OCI-LY7 (cell line): ENCODE measurements around the gene LHPP. TPM values are rescaled to one million over a fixed set of nuclear protein-coding genes. Genes with fewer than 3 reads are reported as not detected.
A peak's percentile ranks its signal among the peaks of the same experiment; 100 is the strongest.

Experiments used
- BruUV-seq: library from RNA; stranded (reverse); fragments of 400-500 nt; replicated peaks from 2 replicates; lab custom pipeline; 2021; lab: Mats Ljungman, UMichigan
- CTCF ChIA-PET: fragments of 300-600 bp; sonication (Branson Sonifier 250); formaldehyde crosslinking; loops from one replicate; lab custom pipeline; 2022; ENCODE audit warnings: antibody characterized with exemption; ENCODE audit not compliant: unreplicated experiment; lab: Charles Lee
- POLR2A ChIA-PET: fragments of 300-600 bp; sonication (Branson Sonifier 250); formaldehyde crosslinking; loops from one replicate; lab custom pipeline; 2022; ENCODE audit warnings: antibody characterized with exemption; lab: Charles Lee
- DNase-seq: peaks from one replicate; pipeline ENCODE4 v3.0.0-alpha.2; 2015; ENCODE audit warnings: low spot score
- H2AFZ ChIP-seq: fragments of 200-600 bp; sonication (generic), shearing (Covaris generic); 2 replicates; pipeline ENCODE4 v1.6.1; 2014; ENCODE audit warnings: mild to moderate bottlenecking, antibody characterized with exemption, low read length, moderate library complexity
- H3K27ac ChIP-seq: fragments of 200-600 bp; sonication (generic); 2 replicates; pipeline ENCODE4 v1.5.1; 2014; ENCODE audit warnings: mixed run types, low read depth, mild to moderate bottlenecking, moderate library complexity, low read length, inconsistent platforms; ENCODE audit not compliant: poor library complexity, severe bottlenecking
- H3K36me3 ChIP-seq: fragments of 200-600 bp; sonication (generic); 2 replicates; pipeline ENCODE4 v1.6.1; 2014; ENCODE audit warnings: mild to moderate bottlenecking, antibody characterized with exemption, low read length, moderate library complexity, mixed read lengths; ENCODE audit not compliant: insufficient read depth
- H3K4me1 ChIP-seq: fragments of 200-600 bp; sonication (generic); 2 replicates; pipeline ENCODE4 v1.5.1; 2014; ENCODE audit warnings: mild to moderate bottlenecking, low read length; ENCODE audit not compliant: insufficient read depth, poor library complexity, severe bottlenecking
- H3K4me2 ChIP-seq: fragments of 200-600 bp; sonication (generic); 2 replicates; pipeline ENCODE4 v1.6.1; 2014; ENCODE audit warnings: mild to moderate bottlenecking, low read length
- H3K4me3 ChIP-seq: fragments of 200-600 bp; sonication (generic); 2 replicates; pipeline ENCODE4 v1.5.1; 2014; ENCODE audit warnings: mild to moderate bottlenecking, low read depth, low read length; ENCODE audit not compliant: poor library complexity, severe bottlenecking
- H3K79me2 ChIP-seq: fragments of 200-600 bp; sonication (generic); 2 replicates; pipeline ENCODE4 v1.6.1; 2016; ENCODE audit warnings: low read depth, mild to moderate bottlenecking, low read length, moderate library complexity, mixed read lengths; ENCODE audit not compliant: insufficient read depth
- H3K9me2 ChIP-seq: fragments of 200-600 bp; sonication (generic); 2 replicates; pipeline ENCODE4 v1.6.1; 2016; ENCODE audit warnings: mild to moderate bottlenecking, low read length, mixed read lengths; ENCODE audit not compliant: insufficient read depth
- H3K9me3 ChIP-seq: fragments of 200-600 bp; sonication (generic); 2 replicates; pipeline ENCODE4 v1.6.1; 2014; ENCODE audit warnings: mild to moderate bottlenecking, mixed run types, low read length, mixed read lengths
- H4K20me1 ChIP-seq: fragments of 200-600 bp; sonication (generic); 2 replicates; pipeline ENCODE4 v1.6.1; 2014; ENCODE audit warnings: mild to moderate bottlenecking, antibody characterized with exemption, low read length, moderate library complexity, mixed read lengths; ENCODE audit not compliant: insufficient read depth
- EZH2phosphoT487 ChIP-seq: fragments of 200-600 bp; sonication (generic); IDR thresholded peaks from 2 replicates; pipeline ENCODE4 v1.6.1; 2018; ENCODE audit warnings: low read depth, borderline replicate concordance, mild to moderate bottlenecking, mixed run types, antibody characterized with exemption, low read length, moderate library complexity, mixed read lengths
- intact Hi-C: fragments of 100-400 bp; cut with micrococcal nuclease; formaldehyde crosslinking; loops from one replicate; pipeline ENCODE4 v1.10.0; 2022; ENCODE audit not compliant: unreplicated experiment
- total RNA-seq, 2 experiments: library from RNA; depleted of rRNA in 1 of 2; stranded (reverse); fragments of >200 nt in 1 of 2; shearing (Covaris generic) in 1 of 2; gene quantifications; 2 replicates each; pipeline ENCODE4 v1.2.3, GENCODE V29; 2014 to 2022
- TF ChIP-seq, protein P1 (sequence below): fragments of 200-600 bp; sonication (generic); conservative IDR thresholded peaks from 2 replicates; pipeline ENCODE4 v1.5.1; 2014; ENCODE audit warnings: mild to moderate bottlenecking, antibody characterized with exemption, low read length, moderate library complexity, mixed read lengths

The LHPP gene
- total RNA-seq, 2 experiments from 2014 or later: 30.3 to 65.2 TPM

DNA sequence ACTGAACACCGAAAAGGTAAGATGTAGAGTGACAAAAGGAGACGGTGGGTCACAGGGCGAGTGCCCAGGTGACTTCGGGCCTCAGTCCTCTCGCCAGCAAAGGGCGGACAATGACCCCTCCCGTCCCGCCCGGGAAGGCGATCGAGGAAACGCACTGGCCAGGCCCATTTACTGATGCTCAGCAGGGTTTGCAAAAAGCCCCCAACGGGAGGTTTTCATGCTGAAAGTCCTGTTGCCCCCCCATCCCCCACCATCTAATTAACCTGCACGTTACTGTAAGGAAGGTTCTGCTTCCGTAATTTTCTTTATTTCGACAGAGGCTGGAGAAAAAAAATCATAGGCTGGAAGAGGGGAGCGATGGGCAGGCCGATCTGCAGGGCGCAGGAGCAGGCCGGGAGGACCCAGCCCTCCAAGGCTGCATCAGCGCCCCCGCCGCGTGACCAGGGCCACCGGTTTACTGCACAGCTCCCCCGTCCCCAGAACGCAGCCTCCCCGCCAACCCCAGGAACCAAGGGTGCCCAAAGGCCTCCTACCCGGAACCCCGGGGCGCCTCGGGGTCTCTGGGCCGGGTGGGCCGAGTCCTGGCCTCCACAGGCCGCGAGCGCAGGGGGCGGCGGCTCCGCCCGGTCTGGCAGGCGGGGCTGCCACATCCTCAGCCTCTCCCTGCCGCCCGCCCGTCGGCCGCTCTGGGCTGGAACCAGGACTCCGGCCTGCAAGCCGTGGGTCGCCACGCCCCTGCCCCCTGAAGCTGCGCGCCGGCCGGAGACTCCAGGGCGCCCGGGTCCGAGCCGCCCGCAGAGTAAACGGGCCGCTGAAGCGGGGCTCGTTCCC is 43.5 kb upstream of the LHPP start:
- POLR2A ChIA-PET: interaction anchor here (1.0 to 1.3 kb wide), 2 partner anchors 56 to 127 kb away, joined by 3 read pairs; no protein-coding TSS in a partner anchor

DNA sequence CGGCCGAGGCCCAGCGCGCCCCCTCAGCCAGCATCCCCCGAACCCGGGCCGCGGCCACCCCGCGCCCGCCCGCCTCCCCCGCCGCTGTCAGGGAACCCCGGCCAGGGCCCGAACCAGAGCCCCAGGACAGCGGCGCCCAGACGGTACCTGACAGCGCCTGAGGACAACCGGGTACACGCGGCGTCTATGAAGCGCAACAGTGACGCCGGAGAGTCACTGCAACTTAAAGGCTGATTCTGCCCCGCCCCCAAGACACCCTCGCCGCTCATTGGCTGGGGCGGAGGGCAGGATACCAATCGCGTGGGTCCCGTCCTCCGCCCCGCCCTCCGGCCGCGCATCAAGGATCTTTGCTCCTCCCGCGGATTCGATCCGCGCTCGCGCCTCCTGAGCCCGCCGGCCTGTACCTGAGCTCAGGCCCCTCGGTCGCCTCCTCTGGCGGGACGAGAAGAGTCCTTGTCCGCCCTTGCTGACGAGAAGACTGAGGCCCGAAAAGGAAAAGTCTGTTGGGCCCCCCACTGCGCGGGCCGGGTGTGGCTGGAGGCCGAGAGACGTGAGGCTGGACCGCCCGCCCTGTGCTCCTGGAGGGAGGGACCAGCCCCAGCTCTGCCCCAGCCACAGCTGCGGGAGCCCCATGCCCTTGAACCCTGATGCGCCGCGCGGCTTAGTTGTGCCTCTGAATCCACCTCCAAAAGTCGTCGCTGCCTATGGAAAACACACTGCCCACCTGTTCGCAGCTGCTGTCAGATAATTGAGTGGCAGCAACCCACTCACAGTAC is 42.7 kb upstream of the LHPP start, which contains the start of gene OAT:
Gene OAT (minus strand): TSS at position 198 of the 776 bp plus-strand sequence. CDS start 6,752 bp downstream, outside the sequence.
- TF ChIP-seq, protein P1, sequence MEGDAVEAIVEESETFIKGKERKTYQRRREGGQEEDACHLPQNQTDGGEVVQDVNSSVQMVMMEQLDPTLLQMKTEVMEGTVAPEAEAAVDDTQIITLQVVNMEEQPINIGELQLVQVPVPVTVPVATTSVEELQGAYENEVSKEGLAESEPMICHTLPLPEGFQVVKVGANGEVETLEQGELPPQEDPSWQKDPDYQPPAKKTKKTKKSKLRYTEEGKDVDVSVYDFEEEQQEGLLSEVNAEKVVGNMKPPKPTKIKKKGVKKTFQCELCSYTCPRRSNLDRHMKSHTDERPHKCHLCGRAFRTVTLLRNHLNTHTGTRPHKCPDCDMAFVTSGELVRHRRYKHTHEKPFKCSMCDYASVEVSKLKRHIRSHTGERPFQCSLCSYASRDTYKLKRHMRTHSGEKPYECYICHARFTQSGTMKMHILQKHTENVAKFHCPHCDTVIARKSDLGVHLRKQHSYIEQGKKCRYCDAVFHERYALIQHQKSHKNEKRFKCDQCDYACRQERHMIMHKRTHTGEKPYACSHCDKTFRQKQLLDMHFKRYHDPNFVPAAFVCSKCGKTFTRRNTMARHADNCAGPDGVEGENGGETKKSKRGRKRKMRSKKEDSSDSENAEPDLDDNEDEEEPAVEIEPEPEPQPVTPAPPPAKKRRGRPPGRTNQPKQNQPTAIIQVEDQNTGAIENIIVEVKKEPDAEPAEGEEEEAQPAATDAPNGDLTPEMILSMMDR: no peak
- TF ChIP-seq EZH2phosphoT487: no peak
- BruUV-seq: no TSS peak
- Histone ChIP-seq H4K20me1 (0 out of 2 replicates have a peak, but pooled peaks cover 3% of the 10 kb centered on the region), H3K27ac (no peak within 1 kb of the TSS), H3K4me2 (peak within 1 kb of the TSS; percentile 87), H2AFZ (peak within 1 kb of the TSS; percentile 69), H3K36me3 (no peaks in the 10 kb centered on the region), H3K9me2 (no peaks in the 10 kb centered on the region), H3K9me3 (no peaks in the 10 kb centered on the region), H3K4me3 (peak within 1 kb of the TSS; percentile 71), H3K4me1 (peaks cover 6% of the 10 kb centered on the region), H3K79me2 (no peaks in the 10 kb centered on the region)
- POLR2A ChIA-PET: interaction anchor here (0.7 to 1.3 kb wide), 3 partner anchors 11 to 126 kb away, joined by 3 read pairs; no protein-coding TSS in a partner anchor
- peak; percentile 96 for DNase-seq
- CTCF ChIA-PET: no interaction called here
- intact Hi-C loops: loop anchor here (2.0 kb wide), 1 partner anchor 318 kb away; no protein-coding TSS in a partner anchor

More for the DNA sequence above, 43.5 kb upstream of the LHPP start:
- no TSS peak for BruUV-seq
- CTCF ChIA-PET: no interaction called here
- TF ChIP-seq, protein P1: 0 out of 2 replicates have a peak, but pooled peaks have one; percentile 35
- TF ChIP-seq EZH2phosphoT487: no peak
- peak overlapping the region; percentile 69 for H2AFZ ChIP-seq
- no peaks in the 10 kb centered on the region for H3K36me3 ChIP-seq
- peak overlapping the region; percentile 71 for H3K4me3 ChIP-seq
- no peaks in the 10 kb centered on the region for H3K9me3 ChIP-seq
- peaks cover 6% of the 10 kb centered on the region for H3K4me1 ChIP-seq
- no peaks in the 10 kb centered on the region for H3K9me2 ChIP-seq
- H3K4me2 ChIP-seq: peak overlapping the region; percentile 87
- H4K20me1 ChIP-seq: 0 out of 2 replicates have a peak, but pooled peaks cover 3% of the 10 kb centered on the region
- DNase-seq: peak; percentile 35
- intact Hi-C loops: loop anchor here (2.0 kb wide), 1 partner anchor 319 kb away; no protein-coding TSS in a partner anchor
- no peak overlapping the region for H3K27ac ChIP-seq
- H3K79me2 ChIP-seq: no peaks in the 10 kb centered on the region
